CD8-positive, alpha-beta memory T cell (primary cell): ENCODE data around the gene KIF9. TPM values are rescaled to one million over a fixed set of nuclear protein-coding genes. Genes with fewer than 3 reads are reported as not detected.
"Not testable (repeated sequence)": the region's sequence is repeated elsewhere in the genome, so short reads cannot be mapped to it uniquely, and the experiment has no call there.

Experiments
- CTCF ChIA-PET: fragments of 350-600 bp; sonication (Branson Sonifier 250); formaldehyde crosslinking; loops from one replicate; lab custom pipeline; 2021; ENCODE audit warnings: antibody characterized with exemption; lab: Charles Lee
- POLR2A ChIA-PET: fragments of 350-600 bp; sonication (Branson Sonifier 250); formaldehyde crosslinking; loops from one replicate; lab custom pipeline; 2021; ENCODE audit warnings: antibody characterized with exemption; lab: Charles Lee
- DNase-seq, 5 donors: peaks; one replicate each; pipeline versions ENCODE4 v3.0.0 to v3.0.0-alpha.2; 2020 to 2022; ENCODE audit warnings: mixed read lengths in 1 of 5
- H3K27ac ChIP-seq: one replicate; pipeline ENCODE4 v1.7.0; 2013; ENCODE audit warnings: low read depth, mild to moderate bottlenecking, low read length, moderate library complexity
- H3K27me3 ChIP-seq: 2 replicates; pipeline ENCODE4 v1.7.0; 2013; ENCODE audit warnings: low read length, mild to moderate bottlenecking; ENCODE audit not compliant: insufficient read depth, poor library complexity, severe bottlenecking
- H3K36me3 ChIP-seq: 2 replicates; pipeline ENCODE4 v1.7.0; 2013; ENCODE audit warnings: mild to moderate bottlenecking, low read length, moderate library complexity; ENCODE audit not compliant: insufficient read depth
- H3K4me1 ChIP-seq: 2 replicates; pipeline ENCODE4 v1.7.0; 2013; ENCODE audit warnings: mild to moderate bottlenecking, low read length, moderate library complexity; ENCODE audit not compliant: insufficient read depth
- H3K4me3 ChIP-seq: 2 replicates; pipeline ENCODE4 v1.7.0; 2013; ENCODE audit warnings: mild to moderate bottlenecking, low read length
- H3K9me3 ChIP-seq: 2 replicates; pipeline ENCODE4 v1.7.0; 2013; ENCODE audit warnings: mild to moderate bottlenecking, low read length
- H3K27ac Mint-ChIP-seq, 8 donors: one replicate each; pipeline ENCODE4 v1.8.0; 2020 to 2021; ENCODE audit warnings: mixed read lengths in 8 of 8, mild to moderate bottlenecking in 6 of 8, inconsistent platforms in 3 of 8, moderate library complexity in 3 of 8
- H3K27me3 Mint-ChIP-seq, 2 donors: one replicate each; pipeline ENCODE4 v1.8.0; 2020 to 2021; ENCODE audit warnings: mixed read lengths in 2 of 2, mild to moderate bottlenecking in 1 of 2, moderate library complexity in 1 of 2
- H3K36me3 Mint-ChIP-seq, 3 donors: one replicate each; pipeline ENCODE4 v1.8.0; 2020 to 2021; ENCODE audit warnings: mixed read lengths in 3 of 3, inconsistent platforms in 1 of 3, mild to moderate bottlenecking in 1 of 3
- H3K4me1 Mint-ChIP-seq, 3 donors: one replicate each; pipeline ENCODE4 v1.8.0; 2020 to 2021; ENCODE audit warnings: mixed read lengths in 3 of 3, inconsistent platforms in 1 of 3, mild to moderate bottlenecking in 1 of 3
- H3K4me3 Mint-ChIP-seq, 7 donors: one replicate each; pipeline ENCODE4 v1.8.0; 2020 to 2021; ENCODE audit warnings: mixed read lengths in 7 of 7, mild to moderate bottlenecking in 6 of 7, moderate library complexity in 4 of 7, inconsistent platforms in 2 of 7
- H3K9me3 Mint-ChIP-seq, 5 donors: one replicate each; pipeline ENCODE4 v1.8.0; 2020 to 2022; ENCODE audit warnings: mixed read lengths in 5 of 5, mild to moderate bottlenecking in 3 of 5, moderate library complexity in 2 of 5, inconsistent platforms in 1 of 5
- polyA plus RNA-seq: library from polyadenylated mRNA; unstranded; fragments of 300-500 nt; fragmentation: Illumina TruSeq; gene quantifications from one replicate; pipeline ENCODE4 v1.2.3, GENCODE V29; 2021
- total RNA-seq, 2 experiments: library from RNA; stranded (reverse); gene quantifications; one replicate each; pipeline ENCODE4 v1.2.3, GENCODE V29; 2021

The KIF9 gene
- total and polyA plus RNA-seq, 3 experiments from 2014 or later = 5.8 to 7.6 (median 7.2) TPM

- peaks cover 4 to 57% (median 15%) of the 10 kb centered on the region in 3 donors for H3K36me3 Mint-ChIP-seq
- H3K27me3 Mint-ChIP-seq, H3K27ac Mint-ChIP-seq, H3K9me3 Mint-ChIP-seq, DNase-seq, H3K4me3 ChIP-seq, H3K4me3 Mint-ChIP-seq, H3K27ac ChIP-seq, H3K4me1 ChIP-seq, H3K9me3 ChIP-seq, H3K27me3 ChIP-seq, POLR2A ChIA-PET: not testable (repeated sequence)
- peaks cover 11% of the 10 kb centered on the region for H3K36me3 ChIP-seq
- peaks cover 37 to 70% (median 63%) of the 10 kb centered on the region in 3 donors for H3K4me1 Mint-ChIP-seq
- CTCF ChIA-PET = interaction anchor here (1.4 kb wide), 1 partner anchor 32 kb away, joined by 5 read pairs; no protein-coding TSS in a partner anchor
Measured at GRCh38 chr3:47291754-47292420, 9.3 kb upstream of the KIF9 start.

- Histone ChIP-seq H3K4me1 (peaks cover 7% of the 10 kb centered on the region), H3K9me3 (no peaks in the 10 kb centered on the region), H3K36me3 (peaks cover 13% of the 10 kb centered on the region), H3K27ac (no peak overlapping the region), H3K4me3 (no peak overlapping the region), H3K27me3 (no peaks in the 10 kb centered on the region)
- Mint-ChIP-seq H3K36me3 (peaks cover 4 to 61% (median 16%) of the 10 kb centered on the region in 3 donors), H3K27me3 (no peaks in the 10 kb centered on the region), H3K27ac (no peak overlapping the region), H3K4me3 (no peak overlapping the region), H3K4me1 (peaks cover 34 to 70% (median 63%) of the 10 kb centered on the region in 3 donors), H3K9me3 (no peaks in the 10 kb centered on the region)
- CTCF ChIA-PET = interaction anchor here (1.4 kb wide), 1 partner anchor 33 kb away, joined by 5 read pairs; no protein-coding TSS in a partner anchor
- POLR2A ChIA-PET = no interaction called here
- DNase-seq = no peak
Measured at GRCh38 chr3:47291158-47291753, 8.7 kb upstream of the KIF9 start.

GRCh38 chr3:47288966-47289910 lies 6.6 kb upstream of the KIF9 start:
- Mint-ChIP-seq H3K4me1 (peaks cover 32 to 69% (median 64%) of the 10 kb centered on the region in 3 donors), H3K9me3 (no peaks in the 10 kb centered on the region), H3K27ac (peak overlapping the region in 3 of 8 donors; percentile 12 to 27 (median 18)), H3K27me3 (no peaks in the 10 kb centered on the region), H3K4me3 (no peak overlapping the region), H3K36me3 (peaks cover 4 to 50% (median 14%) of the 10 kb centered on the region in 3 donors)
- no peaks in the 10 kb centered on the region for H3K27me3 ChIP-seq
- no peaks in the 10 kb centered on the region for H3K9me3 ChIP-seq
- no peak overlapping the region for H3K4me3 ChIP-seq
- peaks cover 22% of the 10 kb centered on the region for H3K4me1 ChIP-seq
- H3K27ac ChIP-seq = no peak overlapping the region
- ChIA-PET CTCF (interaction anchor here (0.6 kb wide), 1 partner anchor 11 kb away, joined by 3 read pairs; no protein-coding TSS in a partner anchor), POLR2A (no interaction called here)
- H3K36me3 ChIP-seq = peaks cover 13% of the 10 kb centered on the region
- DNase-seq = no peak

GRCh38 chr3:47283591-47284364 lies 1.2 kb upstream of the KIF9 start:
- peak overlapping the region; percentile 100 for H3K27ac ChIP-seq
- peak overlapping the region; percentile 97 for H3K4me3 ChIP-seq
- CTCF ChIA-PET = interaction anchor here (0.8 to 1.3 kb wide), 2 partner anchors 119 to 137 kb away, joined by 3 to 4 read pairs; partner anchors contain the start of gene SETD2
- Mint-ChIP-seq H3K4me1 (peaks cover 31 to 59% (median 51%) of the 10 kb centered on the region in 3 donors), H3K36me3 (peaks cover 0 to 36% (median 7%) of the 10 kb centered on the region in 3 donors), H3K27me3 (peaks cover 0 to 6% of the 10 kb centered on the region in 2 donors), H3K9me3 (no peaks in the 10 kb centered on the region), H3K27ac (peak overlapping the region; percentile 96 to 100 (median 100)), H3K4me3 (peak overlapping the region; percentile 91 to 100 (median 99))
- no peaks in the 10 kb centered on the region for H3K9me3 ChIP-seq
- peaks cover 13% of the 10 kb centered on the region for H3K36me3 ChIP-seq
- peak in 3 of 5 donors; percentile 5 to 49 (median 7) for DNase-seq
- no peaks in the 10 kb centered on the region for H3K27me3 ChIP-seq
- peaks cover 41% of the 10 kb centered on the region for H3K4me1 ChIP-seq
- POLR2A ChIA-PET = interaction anchor here (2.2 kb wide), 1 partner anchor 120 kb away, joined by 16 read pairs; the partner anchor contains the start of gene SETD2

- ChIA-PET POLR2A (interaction anchor here (1.6 to 2.2 kb wide), 2 partner anchors 119 to 274 kb away, joined by 4 to 16 read pairs; partner anchors contain the start of gene SETD2), CTCF (interaction anchor here (1.3 kb wide), 1 partner anchor 119 kb away, joined by 4 read pairs; the partner anchor contains the start of gene SETD2)
- Mint-ChIP-seq H3K27me3 (peaks cover 0 to 6% of the 10 kb centered on the region in 2 donors), H3K9me3 (no peaks in the 10 kb centered on the region), H3K36me3 (peaks cover 0 to 30% (median 3%) of the 10 kb centered on the region in 3 donors), H3K4me1 (peaks cover 31 to 54% (median 48%) of the 10 kb centered on the region in 3 donors), H3K27ac (peak overlapping the region; percentile 96 to 100 (median 100)), H3K4me3 (peak overlapping the region; percentile 91 to 100 (median 99))
- Histone ChIP-seq H3K4me3 (peak overlapping the region; percentile 97), H3K36me3 (peaks cover 9% of the 10 kb centered on the region), H3K27ac (peak overlapping the region; percentile 100), H3K9me3 (no peaks in the 10 kb centered on the region), H3K4me1 (peaks cover 41% of the 10 kb centered on the region), H3K27me3 (no peaks in the 10 kb centered on the region)
- DNase-seq = no peak
Measured at GRCh38 chr3:47283193-47283537, 566 bp upstream of the KIF9 start.

- peaks cover 0 to 16% (median 0%) of the 10 kb centered on the region in 3 donors for H3K36me3 Mint-ChIP-seq
- Histone ChIP-seq H3K27ac (no peak overlapping the region), H3K4me1 (peaks cover 32% of the 10 kb centered on the region), H3K27me3 (no peaks in the 10 kb centered on the region), H3K9me3 (no peaks in the 10 kb centered on the region), H3K4me3 (no peak overlapping the region), H3K36me3 (no peaks in the 10 kb centered on the region)
- no peaks in the 10 kb centered on the region for H3K9me3 Mint-ChIP-seq
- H3K27ac Mint-ChIP-seq = peak overlapping the region in 7 of 8 donors; percentile 14 to 100 (median 79)
- no peak for DNase-seq
- H3K27me3 Mint-ChIP-seq = peaks cover 0 to 6% of the 10 kb centered on the region in 2 donors
- peaks cover 22 to 37% (median 31%) of the 10 kb centered on the region in 3 donors for H3K4me1 Mint-ChIP-seq
- peak overlapping the region in 3 of 7 donors; percentile 8 to 99 (median 95) for H3K4me3 Mint-ChIP-seq
- ChIA-PET POLR2A (no interaction called here), CTCF (no interaction called here)
Measured at GRCh38 chr3:47280519-47280918, 2.1 kb downstream of the KIF9 start.

GRCh38 chr3:47276558-47276957 lies 6.0 kb downstream of the KIF9 start:
- Histone ChIP-seq H3K36me3 (no peaks in the 10 kb centered on the region), H3K4me1 (peaks cover 3% of the 10 kb centered on the region), H3K4me3 (no peak overlapping the region), H3K27ac (no peak overlapping the region), H3K9me3 (no peaks in the 10 kb centered on the region), H3K27me3 (no peaks in the 10 kb centered on the region)
- peaks cover 0 to 2% (median 0%) of the 10 kb centered on the region in 3 donors for H3K36me3 Mint-ChIP-seq
- no peaks in the 10 kb centered on the region for H3K27me3 Mint-ChIP-seq
- DNase-seq = no peak
- ChIA-PET CTCF (interaction anchor here (1.3 kb wide), 1 partner anchor 14 kb away, joined by 3 read pairs; no protein-coding TSS in a partner anchor), POLR2A (interaction anchor here (0.6 kb wide), 1 partner anchor 82 kb away, joined by 3 read pairs; no protein-coding TSS in a partner anchor)
- peaks cover 0 to 2% (median 2%) of the 10 kb centered on the region in 3 donors for H3K4me1 Mint-ChIP-seq
- H3K27ac Mint-ChIP-seq = no peak overlapping the region
- H3K4me3 Mint-ChIP-seq = no peak overlapping the region
- H3K9me3 Mint-ChIP-seq = no peaks in the 10 kb centered on the region
